Fibroblast of pulmonary artery (primary cell): Measurements from ENCODE around the gene CIITA.
"Not testable (repeated sequence)": the region's sequence is repeated elsewhere in the genome, so short reads cannot be mapped to it uniquely, and the experiment has no call there.

Experiments used
- DNase-seq: peaks from one replicate; pipeline ENCODE4 v3.0.0-alpha.2; 2010; ENCODE audit warnings: low read depth
- H3K4me3 ChIP-seq: replicated peaks from 2 replicates; pipeline ENCODE4 v1.5.1; 2011; ENCODE audit warnings: low read depth, mild to moderate bottlenecking, control low read depth, low read length, moderate library complexity
- TF ChIP-seq, protein P1 (sequence below): IDR thresholded peaks from 2 replicates; pipeline ENCODE4 v1.5.1; 2011; ENCODE audit warnings: mild to moderate bottlenecking, control low read depth, low read length, inconsistent platforms; ENCODE audit errors: missing control alignments

The CIITA gene

DNA sequence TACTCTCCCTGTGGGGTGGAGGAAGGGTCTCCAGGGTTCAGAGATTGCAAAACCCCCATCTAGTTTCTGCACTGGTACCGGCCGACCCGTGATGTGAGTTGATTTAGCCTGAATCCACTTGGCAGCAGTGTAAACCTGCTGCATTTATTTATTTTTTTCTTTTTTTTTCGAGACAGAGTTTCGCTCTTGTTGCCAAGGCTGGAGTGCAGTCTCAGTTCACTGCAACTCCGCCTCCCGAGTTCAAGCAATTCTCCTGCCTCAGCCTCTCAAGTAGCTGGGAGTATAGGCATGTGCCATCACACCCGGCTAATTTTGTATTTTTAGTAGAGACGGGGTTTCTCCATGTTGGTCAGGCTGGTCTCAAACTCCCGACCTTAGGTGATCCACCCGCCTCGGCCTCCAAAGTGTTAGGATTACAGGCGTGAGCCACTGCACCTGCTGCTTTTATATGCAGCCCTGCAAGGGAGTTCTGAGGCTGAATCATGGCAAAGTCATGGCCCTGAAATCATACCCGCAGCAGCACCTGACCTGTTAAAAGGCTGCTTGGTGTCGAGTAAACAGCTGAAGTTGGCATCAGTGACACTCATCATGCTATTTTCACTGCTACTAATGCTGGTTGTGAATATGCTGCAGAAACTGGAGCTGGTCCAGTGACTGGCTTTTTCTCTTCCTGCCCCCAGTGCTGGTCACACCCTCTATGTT lies 43.9 kb downstream of the CIITA start:
- no peak overlapping the region for H3K4me3 ChIP-seq
- DNase-seq, result no peak
- TF ChIP-seq, protein P1, sequence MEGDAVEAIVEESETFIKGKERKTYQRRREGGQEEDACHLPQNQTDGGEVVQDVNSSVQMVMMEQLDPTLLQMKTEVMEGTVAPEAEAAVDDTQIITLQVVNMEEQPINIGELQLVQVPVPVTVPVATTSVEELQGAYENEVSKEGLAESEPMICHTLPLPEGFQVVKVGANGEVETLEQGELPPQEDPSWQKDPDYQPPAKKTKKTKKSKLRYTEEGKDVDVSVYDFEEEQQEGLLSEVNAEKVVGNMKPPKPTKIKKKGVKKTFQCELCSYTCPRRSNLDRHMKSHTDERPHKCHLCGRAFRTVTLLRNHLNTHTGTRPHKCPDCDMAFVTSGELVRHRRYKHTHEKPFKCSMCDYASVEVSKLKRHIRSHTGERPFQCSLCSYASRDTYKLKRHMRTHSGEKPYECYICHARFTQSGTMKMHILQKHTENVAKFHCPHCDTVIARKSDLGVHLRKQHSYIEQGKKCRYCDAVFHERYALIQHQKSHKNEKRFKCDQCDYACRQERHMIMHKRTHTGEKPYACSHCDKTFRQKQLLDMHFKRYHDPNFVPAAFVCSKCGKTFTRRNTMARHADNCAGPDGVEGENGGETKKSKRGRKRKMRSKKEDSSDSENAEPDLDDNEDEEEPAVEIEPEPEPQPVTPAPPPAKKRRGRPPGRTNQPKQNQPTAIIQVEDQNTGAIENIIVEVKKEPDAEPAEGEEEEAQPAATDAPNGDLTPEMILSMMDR, result no peak

DNA sequence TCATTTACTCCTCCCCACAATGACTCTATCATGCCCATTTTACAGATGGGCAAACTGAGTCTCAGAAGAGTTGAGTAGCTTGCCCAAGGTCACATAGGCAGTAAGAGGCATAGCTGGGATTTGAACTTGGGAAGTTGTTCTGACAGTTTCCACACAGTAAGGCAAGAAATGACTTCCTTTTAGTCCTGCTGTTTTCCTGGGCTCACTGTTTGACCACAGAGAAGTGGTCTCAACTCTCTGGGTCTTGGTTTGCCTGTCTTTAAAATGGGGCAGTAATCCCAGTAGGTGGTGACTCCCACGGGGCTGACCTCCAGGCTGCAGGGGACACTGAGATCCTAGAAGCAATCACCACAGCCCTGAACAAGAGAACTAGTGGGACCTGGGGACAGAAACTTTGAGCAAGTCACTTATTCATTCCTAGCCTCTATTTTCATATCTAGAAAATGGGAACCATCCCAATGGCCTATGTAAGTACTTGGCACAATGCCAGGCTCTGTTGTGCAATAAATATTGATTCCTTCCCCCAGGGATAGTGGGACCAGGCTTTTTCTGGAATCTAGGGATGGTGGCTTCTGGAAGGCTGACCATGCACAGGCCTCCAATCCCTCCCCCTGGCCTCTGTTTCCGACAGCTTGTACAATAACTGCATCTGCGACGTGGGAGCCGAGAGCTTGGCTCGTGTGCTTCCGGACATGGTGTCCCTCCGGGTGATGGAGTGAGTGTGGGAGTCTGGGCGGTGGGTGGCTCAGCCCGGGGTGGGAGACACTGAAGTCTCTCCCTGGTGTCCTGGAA lies 44.7 kb downstream of the CIITA start:
- TF ChIP-seq, protein P1, result no peak
- peak; percentile 41 for DNase-seq
- H3K4me3 ChIP-seq, result no peak overlapping the region

DNA sequence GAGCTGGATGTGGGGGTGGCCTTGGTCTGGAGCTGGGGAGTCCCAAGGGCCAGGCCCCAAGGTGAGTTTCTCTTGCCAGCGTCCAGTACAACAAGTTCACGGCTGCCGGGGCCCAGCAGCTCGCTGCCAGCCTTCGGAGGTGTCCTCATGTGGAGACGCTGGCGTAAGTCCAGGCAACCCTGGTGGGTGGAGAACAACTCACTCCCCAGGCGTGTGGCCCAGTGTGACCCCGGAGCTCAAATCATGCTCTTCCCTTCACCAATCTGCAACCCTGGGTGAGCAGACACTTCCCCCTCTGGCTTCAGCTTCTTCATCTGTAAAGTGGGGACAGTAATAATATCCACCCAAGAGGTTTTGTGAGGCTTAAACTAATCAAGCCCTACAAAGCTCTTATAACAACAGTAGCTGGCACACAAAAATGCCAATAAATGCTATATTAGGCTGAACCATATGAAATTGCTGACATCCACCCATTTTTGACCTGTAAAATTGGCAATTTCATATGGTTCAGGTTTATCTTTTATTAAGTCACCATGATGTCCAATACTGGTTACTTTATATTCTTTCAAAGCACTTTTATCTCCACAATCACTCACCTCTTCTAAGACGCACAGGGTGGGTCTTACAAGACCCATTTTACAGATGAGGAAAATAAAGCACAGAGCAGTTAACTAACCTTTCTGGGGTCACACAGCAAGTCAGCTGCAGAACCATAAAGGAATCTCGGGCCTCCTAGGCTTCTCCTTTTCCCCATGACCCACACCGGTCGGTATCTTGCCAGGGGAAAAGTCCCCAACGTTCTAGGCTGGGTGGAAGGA lies 45.5 kb downstream of the CIITA start:
- TF ChIP-seq, protein P1, result no peak
- DNase-seq, result no peak
- H3K4me3 ChIP-seq, result no peak overlapping the region

DNA sequence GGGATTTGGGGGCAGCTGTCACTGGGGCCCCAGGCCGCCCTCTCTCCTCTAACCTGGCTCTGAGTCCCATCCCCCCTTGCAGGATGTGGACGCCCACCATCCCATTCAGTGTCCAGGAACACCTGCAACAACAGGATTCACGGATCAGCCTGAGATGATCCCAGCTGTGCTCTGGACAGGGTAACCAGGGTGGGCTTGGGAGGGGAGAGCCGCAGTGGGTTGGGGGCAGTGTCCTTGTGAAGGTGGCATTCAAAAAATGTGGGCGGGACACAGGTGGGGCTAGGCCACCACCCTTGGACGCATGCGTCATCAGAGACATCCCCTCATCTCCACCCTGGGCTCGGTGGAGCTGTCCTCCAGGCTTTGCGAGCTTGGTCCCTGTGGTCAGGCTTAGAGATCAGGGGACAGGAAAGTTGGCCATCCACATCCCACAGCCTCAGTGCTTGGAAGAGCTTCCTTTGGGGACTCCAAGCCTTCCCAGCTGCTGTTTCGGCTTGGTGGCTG lies 46.2 kb downstream of the CIITA start:
- TF ChIP-seq, protein P1, result no peak
- no peak for DNase-seq
- H3K4me3 ChIP-seq, result no peak overlapping the region

DNA sequence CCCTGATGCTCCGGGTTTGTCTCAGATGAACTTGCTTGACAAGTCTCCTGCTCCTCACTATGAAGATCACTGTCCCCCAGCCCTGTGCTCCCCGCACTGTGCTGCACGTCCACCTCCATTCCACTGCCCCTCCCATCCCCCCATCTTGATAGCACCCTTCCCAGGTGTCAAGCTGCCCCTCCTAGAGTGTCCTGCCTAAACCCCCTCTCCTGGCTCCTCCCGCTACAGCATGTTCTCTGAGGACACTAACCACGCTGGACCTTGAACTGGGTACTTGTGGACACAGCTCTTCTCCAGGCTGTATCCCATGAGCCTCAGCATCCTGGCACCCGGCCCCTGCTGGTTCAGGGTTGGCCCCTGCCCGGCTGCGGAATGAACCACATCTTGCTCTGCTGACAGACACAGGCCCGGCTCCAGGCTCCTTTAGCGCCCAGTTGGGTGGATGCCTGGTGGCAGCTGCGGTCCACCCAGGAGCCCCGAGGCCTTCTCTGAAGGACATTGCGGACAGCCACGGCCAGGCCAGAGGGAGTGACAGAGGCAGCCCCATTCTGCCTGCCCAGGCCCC lies 46.7 kb downstream of the CIITA start:
- TF ChIP-seq, protein P1, result no peak
- no peak overlapping the region for H3K4me3 ChIP-seq
- DNase-seq, result no peak

DNA sequence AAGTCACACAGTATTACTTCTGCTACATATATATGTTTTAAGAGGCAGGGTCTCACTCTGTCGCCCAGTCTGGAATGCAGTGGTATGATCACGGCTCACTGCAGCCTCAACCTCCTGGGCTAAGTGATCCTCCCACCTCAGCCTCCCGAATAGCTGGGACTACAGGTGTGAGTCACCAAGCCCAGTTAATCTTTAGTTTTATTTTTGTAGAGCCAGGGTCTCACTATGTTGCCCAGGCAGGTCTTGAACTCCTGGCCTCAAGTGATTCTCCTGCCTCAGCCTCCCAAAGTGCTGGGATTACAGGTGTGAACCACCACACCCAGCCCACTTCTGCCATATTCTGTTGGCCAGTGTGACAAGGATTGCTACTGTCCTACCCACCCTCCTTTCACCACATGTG lies 48.3 kb downstream of the CIITA start:
- H3K4me3 ChIP-seq, DNase-seq: not testable (repeated sequence)

DNA sequence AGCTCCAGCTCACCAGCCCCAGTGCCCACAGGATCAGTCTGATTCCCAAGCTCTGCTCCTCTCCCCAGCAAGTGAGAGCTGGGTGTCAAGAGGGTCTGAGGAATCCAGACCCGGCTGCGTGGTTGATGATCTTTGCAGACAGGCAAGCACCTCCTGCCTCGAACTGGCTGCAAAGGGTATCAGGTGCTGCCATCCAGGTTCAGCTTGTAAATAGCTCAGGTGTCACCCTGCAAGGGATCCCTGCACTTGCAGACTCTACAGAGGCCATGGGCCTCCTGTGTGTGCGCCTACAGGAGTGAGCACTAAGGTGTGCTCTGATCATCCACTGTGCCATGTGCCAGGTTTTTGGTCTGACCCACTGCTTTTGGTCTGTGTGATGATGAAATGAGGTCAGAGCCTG lies 49.1 kb downstream of the CIITA start:
- TF ChIP-seq, protein P1, result no peak
- no peak overlapping the region for H3K4me3 ChIP-seq
- DNase-seq, result no peak
